Psoas muscle (tissue), 8 donors: ENCODE results near the gene SIRT3. TPM values are rescaled to one million over a fixed set of nuclear protein-coding genes. Genes with fewer than 3 reads are reported as not detected.

Experiments used
- ATAC-seq, 4 donors: fragments of 200-7000 bp; cut with Tn5 transposase; one replicate each; pipeline ENCODE4 v1.9.1; 2020; ENCODE audit warnings: moderate library complexity in 3 of 4, mild to moderate bottlenecking in 2 of 4
- DNase-seq, 2 donors: peaks; one replicate each; pipeline ENCODE4 v3.0.0-alpha.2; 2020
- H3K27ac ChIP-seq: fragments of 200-600 bp; one replicate; pipeline ENCODE4 v1.8.0; 2022
- H3K27me3 ChIP-seq, 3 donors: fragments of 200-600 bp in 1 of 3; one replicate each; pipeline versions ENCODE4 v1.6.1 to v1.8.0; 2013 to 2022; ENCODE audit warnings: low read length in 2 of 3, mild to moderate bottlenecking in 2 of 3, moderate library complexity in 1 of 3; ENCODE audit not compliant: insufficient read depth in 3 of 3
- H3K36me3 ChIP-seq, 2 donors: fragments of 200-600 bp in 1 of 2; one replicate each; pipeline versions ENCODE4 v1.6.1 to v1.8.0; 2013 to 2022; ENCODE audit warnings: low read depth in 1 of 2, mild to moderate bottlenecking in 1 of 2, moderate library complexity in 1 of 2; ENCODE audit not compliant: insufficient read depth in 1 of 2
- H3K4me1 ChIP-seq: fragments of 200-600 bp; one replicate; pipeline ENCODE4 v1.8.0; 2022
- H3K4me3 ChIP-seq: fragments of 200-600 bp; one replicate; pipeline ENCODE4 v1.8.0; 2022; ENCODE audit warnings: mild to moderate bottlenecking
- H3K9me3 ChIP-seq: fragments of 200-600 bp; one replicate; pipeline ENCODE4 v1.8.0; 2022
- WGBS, 3 donors: extraction: QIAGEN DNeasy Blood & Tissue Kit; methylation state at CpG; one replicate each; pipeline versions ENCODE4 v1.1.6 to v1.1.7; 2013; 5-methylcytosine and 5-hydroxymethylcytosine counted together
- intact Hi-C, 2 donors: fragments of 100-400 bp; cut with DNase I; formaldehyde crosslinking; loops; one replicate each; pipeline versions ENCODE4 v1.11.0 to v1.14.2; 2022
- polyA plus RNA-seq, 3 donors: library from polyadenylated mRNA; stranded (reverse); fragments of 200-250 nt; gene quantifications; one replicate each; pipeline ENCODE4 v1.2.3, GENCODE V29; 2013
- total RNA-seq, 4 donors: library from RNA; stranded (reverse); fragmentation: NEBNext Ultra II Directional in 2 of 4; extraction: Animal tissue kit (Norgen Biotek cat#: 25700) in 2 of 4; gene quantifications; one replicate each; pipeline versions ENCODE4 v1.2.1 to v1.2.4, GENCODE V29; 2021 to 2023
- TF ChIP-seq, protein P1 (sequence below): fragments of 200-600 bp; IDR thresholded peaks from one replicate; pipeline ENCODE4 v1.8.0; 2022; ENCODE audit warnings: antibody characterized with exemption
- donor health status: healthy with polysubstance abuse.
- donor health status: DM: no; HTN: no; CAD: no; lungs with moderate emphysema.
- donor health status: Bipolar disorder and iron deficiency.
- donor health status: healthy.
- donor health status: DM: yes; HTN: yes; CAD: no.
- donor health status: DM: no; HTN: no; CAD: no.
- donor health status: DM: no; HTN: no; CAD: no.
- donor health status: DM: yes; HTN: yes; CAD: no.

SIRT3 gene
- total and polyA plus RNA-seq, 7 donors: 10.4 to 23.2 (median 15.0) TPM

DNA sequence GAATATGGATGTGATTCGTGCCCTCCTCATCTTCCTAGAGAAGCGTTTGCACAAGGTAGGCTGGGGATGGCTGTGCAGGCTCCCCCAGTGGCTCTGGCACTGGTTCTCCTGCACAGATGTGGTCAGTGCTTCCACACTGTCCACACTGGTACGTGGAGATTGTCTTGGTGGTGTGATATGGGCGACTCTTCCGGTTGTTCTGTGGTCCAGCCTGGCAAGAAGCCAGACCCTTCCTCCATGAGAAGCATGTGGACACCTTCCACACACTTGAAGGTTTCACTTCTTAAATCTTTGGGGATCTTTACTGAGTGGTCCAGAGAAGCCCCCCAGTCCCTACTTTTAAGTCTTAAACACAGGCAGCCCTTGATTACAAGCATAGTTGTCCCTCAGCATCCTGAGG, 24.8 kb downstream of the SIRT3 start:
- peaks cover 16% of the 10 kb centered on the region for H3K4me1 ChIP-seq
- intact Hi-C loops: no loop called here
- no peak overlapping the region for H3K27ac ChIP-seq
- peaks cover 11 to 71% of the 10 kb centered on the region in 2 donors for H3K36me3 ChIP-seq
- no peaks in the 10 kb centered on the region for H3K9me3 ChIP-seq
- WGBS, 3 donors: 68 to 81% (median 69%) methylated on average over 5 of the region's 5 CpGs
- no peak for ATAC-seq
- H3K4me3 ChIP-seq: no peak overlapping the region
- TF ChIP-seq, protein P1, sequence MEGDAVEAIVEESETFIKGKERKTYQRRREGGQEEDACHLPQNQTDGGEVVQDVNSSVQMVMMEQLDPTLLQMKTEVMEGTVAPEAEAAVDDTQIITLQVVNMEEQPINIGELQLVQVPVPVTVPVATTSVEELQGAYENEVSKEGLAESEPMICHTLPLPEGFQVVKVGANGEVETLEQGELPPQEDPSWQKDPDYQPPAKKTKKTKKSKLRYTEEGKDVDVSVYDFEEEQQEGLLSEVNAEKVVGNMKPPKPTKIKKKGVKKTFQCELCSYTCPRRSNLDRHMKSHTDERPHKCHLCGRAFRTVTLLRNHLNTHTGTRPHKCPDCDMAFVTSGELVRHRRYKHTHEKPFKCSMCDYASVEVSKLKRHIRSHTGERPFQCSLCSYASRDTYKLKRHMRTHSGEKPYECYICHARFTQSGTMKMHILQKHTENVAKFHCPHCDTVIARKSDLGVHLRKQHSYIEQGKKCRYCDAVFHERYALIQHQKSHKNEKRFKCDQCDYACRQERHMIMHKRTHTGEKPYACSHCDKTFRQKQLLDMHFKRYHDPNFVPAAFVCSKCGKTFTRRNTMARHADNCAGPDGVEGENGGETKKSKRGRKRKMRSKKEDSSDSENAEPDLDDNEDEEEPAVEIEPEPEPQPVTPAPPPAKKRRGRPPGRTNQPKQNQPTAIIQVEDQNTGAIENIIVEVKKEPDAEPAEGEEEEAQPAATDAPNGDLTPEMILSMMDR: no peak
- peak in 1 of 2 donors; percentile 35 for DNase-seq
- no peaks in the 10 kb centered on the region for H3K27me3 ChIP-seq

DNA sequence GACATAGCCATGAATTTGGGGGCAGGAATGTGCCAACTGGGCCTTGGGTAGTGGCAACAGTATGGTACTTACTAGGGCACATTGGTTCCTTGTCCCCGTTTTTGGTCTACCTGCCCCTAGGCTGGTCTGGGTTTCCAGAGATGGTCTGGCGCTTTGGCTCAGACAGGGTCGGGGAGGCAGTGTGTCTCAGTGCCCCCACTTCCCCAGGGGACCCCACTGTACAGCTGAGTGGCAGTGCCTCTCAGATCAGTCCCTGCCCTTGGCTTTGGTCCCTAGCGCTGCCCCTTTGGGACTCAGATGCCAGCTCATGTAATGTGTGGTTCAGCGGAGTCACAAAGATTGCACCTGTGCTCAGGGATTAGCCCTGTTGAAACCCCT, 25.4 kb downstream of the SIRT3 start:
- intact Hi-C loops: no loop called here
- DNase-seq (peak in 1 of 2 donors; percentile 42), ATAC-seq (no peak)
- H3K27me3 ChIP-seq: no peaks in the 10 kb centered on the region
- no peaks in the 10 kb centered on the region for H3K9me3 ChIP-seq
- H3K4me3 ChIP-seq: no peak overlapping the region
- peaks cover 21% of the 10 kb centered on the region for H3K4me1 ChIP-seq
- WGBS, 3 donors: 75 to 83% (median 81%) methylated on average over 5 of the region's 5 CpGs
- peaks cover 11 to 66% of the 10 kb centered on the region in 2 donors for H3K36me3 ChIP-seq
- H3K27ac ChIP-seq: no peak overlapping the region
- TF ChIP-seq, protein P1: no peak

DNA sequence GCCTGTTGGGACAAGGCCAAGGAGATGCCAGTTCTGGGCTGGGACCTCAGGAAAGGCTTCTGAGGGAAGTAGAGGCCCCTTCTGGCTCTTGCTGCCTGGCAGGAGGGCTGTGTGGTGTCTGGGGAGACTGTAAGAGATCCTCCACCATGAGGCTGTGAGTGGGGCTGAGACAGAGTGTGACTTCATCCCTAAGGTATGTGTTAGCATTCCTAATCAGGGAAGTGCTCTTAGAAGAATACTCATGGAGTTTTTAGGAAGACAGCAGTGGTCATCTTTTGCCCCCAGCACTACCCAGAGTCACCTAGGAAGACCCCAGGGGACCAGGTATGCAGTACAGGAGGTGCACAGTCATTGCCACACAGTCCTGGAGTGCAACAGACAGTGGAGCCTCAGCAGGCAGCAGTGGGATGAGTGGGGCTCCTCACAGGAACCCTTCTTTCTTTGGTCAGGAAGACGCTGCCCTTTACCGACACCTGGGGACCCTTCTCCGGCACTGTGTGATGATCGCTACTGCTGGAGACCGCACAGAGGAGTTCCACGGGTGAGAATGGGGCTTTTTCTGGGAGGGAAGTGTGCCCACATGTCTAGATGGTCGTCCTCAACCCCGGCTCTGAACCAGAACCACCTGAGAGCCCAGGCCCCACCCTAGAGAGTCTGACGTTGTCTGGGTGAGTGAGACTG, 25.9 kb downstream of the SIRT3 start:
- Histone ChIP-seq H3K36me3 (peaks cover 11 to 63% of the 10 kb centered on the region in 2 donors), H3K27ac (peak overlapping the region; percentile 50), H3K9me3 (no peaks in the 10 kb centered on the region), H3K4me1 (peaks cover 24% of the 10 kb centered on the region), H3K4me3 (peak overlapping the region; percentile 97), H3K27me3 (no peaks in the 10 kb centered on the region)
- ATAC-seq (no peak), DNase-seq (peak in 1 of 2 donors; percentile 38)
- intact Hi-C loops: no loop called here
- WGBS, 3 donors: 83 to 86% (median 84%) methylated on average over 9 of the region's 9 CpGs
- TF ChIP-seq, protein P1: no peak

DNA sequence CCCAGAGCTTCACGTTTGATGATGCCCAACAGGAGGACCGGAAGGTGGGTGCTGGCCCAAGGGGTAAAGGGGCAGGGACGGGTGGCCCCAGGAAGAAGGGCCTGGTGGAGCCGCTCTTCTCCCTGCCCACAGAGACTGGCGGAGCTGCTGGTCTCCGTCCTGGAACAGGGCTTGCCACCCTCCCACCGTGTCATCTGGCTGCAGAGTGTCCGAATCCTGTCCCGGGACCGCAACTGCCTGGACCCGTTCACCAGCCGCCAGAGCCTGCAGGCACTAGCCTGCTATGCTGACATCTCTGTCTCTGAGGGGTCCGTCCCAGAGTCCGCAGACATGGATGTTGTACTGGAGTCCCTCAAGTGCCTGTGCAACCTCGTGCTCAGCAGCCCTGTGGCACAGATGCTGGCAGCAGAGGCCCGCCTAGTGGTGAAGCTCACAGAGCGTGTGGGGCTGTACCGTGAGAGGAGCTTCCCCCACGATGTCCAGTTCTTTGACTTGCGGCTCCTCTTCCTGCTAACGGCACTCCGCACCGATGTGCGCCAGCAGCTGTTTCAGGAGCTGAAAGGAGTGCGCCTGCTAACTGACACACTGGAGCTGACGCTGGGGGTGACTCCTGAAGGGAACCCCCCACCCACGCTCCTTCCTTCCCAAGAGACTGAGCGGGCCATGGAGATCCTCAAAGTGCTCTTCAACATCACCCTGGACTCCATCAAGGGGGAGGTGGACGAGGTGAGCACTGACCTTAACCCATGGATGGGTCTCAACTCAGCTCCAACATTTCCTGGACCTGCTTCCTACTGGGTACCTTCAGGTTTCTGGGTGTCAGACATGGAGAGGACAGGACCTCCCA, 26.6 kb downstream of the SIRT3 start:
- ATAC-seq (no peak), DNase-seq (peak in 1 of 2 donors; percentile 44)
- Histone ChIP-seq H3K36me3 (peaks cover 11 to 63% of the 10 kb centered on the region in 2 donors), H3K4me3 (peak overlapping the region; percentile 97), H3K27me3 (no peaks in the 10 kb centered on the region), H3K27ac (peak overlapping the region; percentile 99), H3K9me3 (no peaks in the 10 kb centered on the region), H3K4me1 (peaks cover 24% of the 10 kb centered on the region)
- 39 to 45% (median 41%) methylated on average over 29 of the region's 29 CpGs for WGBS, 3 donors
- TF ChIP-seq, protein P1: no peak
- intact Hi-C loops: loop anchor here in 1 of 2 donors (2.0 to 10.0 kb wide), 3 partner anchors 23 to 295 kb away; partner anchors contain the start of gene RNH1
